Sigmoid colon (tissue), 4 donors: ENCODE data around the gene KDM1A.

Experiments used
- CTCF ChIP-seq, 4 experiments: fragments of 450-650 bp in 3 of 4; fragments of 200-600 bp in 1 of 4; IDR thresholded peaks; one replicate each; pipeline ENCODE4 v1.5.1; 2016 to 2019; ENCODE audit warnings: antibody characterized with exemption in 4 of 4, mild to moderate bottlenecking in 3 of 4, moderate library complexity in 2 of 4
- EP300 ChIP-seq, 4 donors: sonication (generic); formaldehyde crosslinking; IDR thresholded peaks; one replicate each; pipeline ENCODE4 v1.6.1; 2017; ENCODE audit warnings: antibody characterized with exemption in 4 of 4
- POLR2A ChIP-seq, 2 donors: fragments of 450-650 bp; IDR thresholded peaks; one replicate each; pipeline ENCODE4 v1.6.1; 2016; ENCODE audit warnings: antibody characterized with exemption in 2 of 2, mild to moderate bottlenecking in 2 of 2, moderate library complexity in 2 of 2
- POLR2AphosphoS5 ChIP-seq, 4 donors: sonication (generic); formaldehyde crosslinking; IDR thresholded peaks; one replicate each; pipeline ENCODE4 v1.6.1; 2017; ENCODE audit warnings: antibody characterized with exemption in 4 of 4

GRCh38 chr1:23108918-23109533 lies 89.8 kb downstream of the KDM1A start:
- TF ChIP-seq POLR2A (IDR thresholded peaks at IDR 0.05) (no peak), CTCF (IDR thresholded peaks at IDR 0.05) (no peak), POLR2AphosphoS5 (IDR thresholded peaks at IDR 0.05) (no peak), EP300 (IDR thresholded peaks at IDR 0.05) (no peak)
